NB4 (cell line): ENCODE results near the gene DHRS3.
"Not testable (repeated sequence)": the region's sequence is repeated elsewhere in the genome, so short reads cannot be mapped to it uniquely, and the experiment has no call there.

Experiments
- DNase-seq: peaks from one replicate; pipeline ENCODE4 v3.0.0; 2010; ENCODE audit warnings: low read depth
- H3K4me3 ChIP-seq: one replicate; pipeline ENCODE4 v1.5.1; 2011; ENCODE audit warnings: mild to moderate bottlenecking, low read depth, low read length, moderate library complexity
- CTCF ChIP-seq: IDR thresholded peaks from one replicate; pipeline ENCODE4 v1.5.1; 2012; ENCODE audit warnings: low read depth, low read length
- MAX ChIP-seq: IDR thresholded peaks from 2 replicates; pipeline ENCODE4 v1.6.1; 2011; ENCODE audit warnings: low read depth, low read length
- MYC ChIP-seq: IDR thresholded peaks from 2 replicates; pipeline ENCODE4 v1.6.1; 2011; ENCODE audit warnings: low read depth, low read length
- POLR2A ChIP-seq: IDR thresholded peaks from 2 replicates; pipeline ENCODE4 v1.6.1; 2011; ENCODE audit warnings: mild to moderate bottlenecking; ENCODE audit not compliant: insufficient read length; ENCODE audit errors: extremely low read depth

Gene DHRS3

GRCh38 chr1:12565966-12566352 lies 52.1 kb downstream of the DHRS3 start:
- DNase-seq, result no peak
- TF ChIP-seq MAX, result no peak
- TF ChIP-seq MYC, result no peak
- no peak for TF ChIP-seq CTCF
- TF ChIP-seq POLR2A, result no peak
- no peak overlapping the region for H3K4me3 ChIP-seq

GRCh38 chr1:12565094-12565965 lies 52.7 kb downstream of the DHRS3 start:
- no peak for DNase-seq
- H3K4me3 ChIP-seq, result no peak overlapping the region
- TF ChIP-seq MYC (no peak), CTCF (no peak), MAX (no peak), POLR2A (no peak)

GRCh38 chr1:12564251-12564650 lies 53.8 kb downstream of the DHRS3 start:
- DNase-seq, H3K4me3 ChIP-seq: not testable (repeated sequence)

- no peak for TF ChIP-seq MYC
- no peak for TF ChIP-seq MAX
- TF ChIP-seq POLR2A, result no peak
- TF ChIP-seq CTCF, result no peak
- H3K4me3 ChIP-seq, result no peak overlapping the region
- no peak for DNase-seq
Observed at GRCh38 chr1:12562955-12563576, 54.9 kb downstream of the DHRS3 start.

GRCh38 chr1:12561121-12561520 lies 56.9 kb downstream of the DHRS3 start:
- H3K4me3 ChIP-seq, result no peak overlapping the region
- no peak for TF ChIP-seq POLR2A
- TF ChIP-seq CTCF, result no peak
- no peak for TF ChIP-seq MAX
- TF ChIP-seq MYC, result no peak
- DNase-seq, result no peak
